ENCODE results near the gene CARMIL1.

The CARMIL1 gene

GRCh38 chr6:25387911-25388310, 108.7 kb downstream of the CARMIL1 start:
- no peak for TF ChIP-seq POLR2A (IDR thresholded peaks at IDR 0.05; ENCODE audit: low read depth, low read length)
- no peak for TF ChIP-seq SPI1 (IDR thresholded peaks at IDR 0.05; ENCODE audit: low read depth, low read length)
- TF ChIP-seq POLR2AphosphoS5 (IDR thresholded peaks at IDR 0.05; ENCODE audit: low read depth, low read length) = no peak
- DNase-seq (ENCODE audit: insufficient read length, low spot score) (no peak), FAIRE-seq (peak; percentile 9)

DNA sequence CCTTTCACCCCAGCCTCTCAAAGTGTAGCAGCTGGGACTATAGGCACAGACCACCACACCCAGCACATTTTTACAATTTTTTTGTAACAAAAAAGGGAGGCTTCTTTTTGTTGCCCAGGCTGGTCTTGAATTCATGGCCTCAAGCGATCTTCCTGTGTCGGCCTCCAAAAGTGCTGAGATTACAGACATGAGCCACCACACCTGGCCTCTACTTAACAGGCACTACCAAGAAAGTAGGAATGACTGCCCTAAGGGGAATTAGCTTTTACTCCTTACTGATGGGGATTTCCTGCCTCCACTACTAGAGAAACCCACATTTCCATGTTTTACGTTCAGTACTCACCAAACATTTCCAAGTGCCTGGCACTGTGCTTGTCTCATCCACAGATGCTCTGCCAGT, 109.6 kb downstream of the CARMIL1 start:
- no peak for DNase-seq (ENCODE audit: insufficient read length, low spot score)
- no peak for FAIRE-seq

GRCh38 chr6:25389471-25389870, 110.3 kb downstream of the CARMIL1 start:
- no peak for DNase-seq (ENCODE audit: insufficient read length, low spot score)
- TF ChIP-seq TAF1 (IDR thresholded peaks at IDR 0.05; ENCODE audit: low read depth, low read length) (no peak), POLR2A (IDR thresholded peaks at IDR 0.05; ENCODE audit: low read depth, low read length) (no peak), POLR2AphosphoS5 (IDR thresholded peaks at IDR 0.05; ENCODE audit: low read depth, low read length) (no peak), PAX5 (IDR thresholded peaks at IDR 0.05; ENCODE audit: insufficient read depth, low read length, severe bottlenecking) (no peak), POU2F2 (IDR thresholded peaks at IDR 0.05; ENCODE audit: low read depth, low read length) (no peak), SPI1 (IDR thresholded peaks at IDR 0.05; ENCODE audit: low read depth, low read length) (no peak)
- no peak for FAIRE-seq

More for the DNA sequence above, 109.6 kb downstream of the CARMIL1 start:
- TF ChIP-seq TAF1 (IDR thresholded peaks at IDR 0.05; ENCODE audit: low read depth, low read length) = no peak
- TF ChIP-seq PAX5 (IDR thresholded peaks at IDR 0.05; ENCODE audit: insufficient read depth, low read length, severe bottlenecking) = no peak
- TF ChIP-seq POU2F2 (IDR thresholded peaks at IDR 0.05; ENCODE audit: low read depth, low read length) = no peak
- no peak for TF ChIP-seq POLR2A (IDR thresholded peaks at IDR 0.05; ENCODE audit: low read depth, low read length)
- TF ChIP-seq POLR2AphosphoS5 (IDR thresholded peaks at IDR 0.05; ENCODE audit: low read depth, low read length) = no peak
- TF ChIP-seq SPI1 (IDR thresholded peaks at IDR 0.05; ENCODE audit: low read depth, low read length) = no peak

DNA sequence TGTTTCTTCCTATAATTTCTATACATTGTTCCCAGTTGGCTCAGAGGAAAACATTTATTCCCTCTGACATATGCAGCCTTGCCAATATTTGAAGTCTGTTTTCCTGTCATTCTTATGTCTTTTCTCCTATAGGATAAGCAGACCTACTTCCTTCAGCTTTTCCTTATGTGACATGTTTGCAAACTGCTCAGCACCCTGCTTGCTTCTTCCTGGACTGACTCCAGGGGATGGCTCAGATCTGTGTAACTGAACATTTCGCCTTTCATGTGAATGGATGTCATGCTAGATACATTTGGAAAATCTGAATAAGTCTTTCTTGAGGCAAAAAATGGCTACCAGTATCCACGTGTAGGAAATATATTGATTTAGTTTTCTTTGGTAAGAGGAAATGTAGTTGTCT, 113.2 kb downstream of the CARMIL1 start:
- TF ChIP-seq POU2F2 (IDR thresholded peaks at IDR 0.05; ENCODE audit: low read depth, low read length) = no peak
- no peak for TF ChIP-seq SPI1 (IDR thresholded peaks at IDR 0.05; ENCODE audit: low read depth, low read length)
- TF ChIP-seq PAX5 (IDR thresholded peaks at IDR 0.05; ENCODE audit: insufficient read depth, low read length, severe bottlenecking) = no peak
- no peak for TF ChIP-seq POLR2A (IDR thresholded peaks at IDR 0.05; ENCODE audit: low read depth, low read length)
- TF ChIP-seq TAF1 (IDR thresholded peaks at IDR 0.05; ENCODE audit: low read depth, low read length) = no peak
- no peak for TF ChIP-seq POLR2AphosphoS5 (IDR thresholded peaks at IDR 0.05; ENCODE audit: low read depth, low read length)
- DNase-seq (ENCODE audit: insufficient read length, low spot score) (no peak), FAIRE-seq (no peak)

GRCh38 chr6:25395731-25396130, 116.6 kb downstream of the CARMIL1 start:
- FAIRE-seq = no peak
- TF ChIP-seq POLR2A (IDR thresholded peaks at IDR 0.05; ENCODE audit: low read depth, low read length) = no peak
- TF ChIP-seq POU2F2 (IDR thresholded peaks at IDR 0.05; ENCODE audit: low read depth, low read length) = no peak
- no peak for TF ChIP-seq PAX5 (IDR thresholded peaks at IDR 0.05; ENCODE audit: insufficient read depth, low read length, severe bottlenecking)
- no peak for TF ChIP-seq POLR2AphosphoS5 (IDR thresholded peaks at IDR 0.05; ENCODE audit: low read depth, low read length)
- TF ChIP-seq SPI1 (IDR thresholded peaks at IDR 0.05; ENCODE audit: low read depth, low read length) = no peak
- TF ChIP-seq TAF1 (IDR thresholded peaks at IDR 0.05; ENCODE audit: low read depth, low read length) = no peak
- no peak for DNase-seq (ENCODE audit: insufficient read length, low spot score)

- FAIRE-seq = no peak
- TF ChIP-seq SPI1 (IDR thresholded peaks at IDR 0.05; ENCODE audit: low read depth, low read length) (no peak), POLR2A (IDR thresholded peaks at IDR 0.05; ENCODE audit: low read depth, low read length) (no peak), TAF1 (IDR thresholded peaks at IDR 0.05; ENCODE audit: low read depth, low read length) (no peak), PAX5 (IDR thresholded peaks at IDR 0.05; ENCODE audit: insufficient read depth, low read length, severe bottlenecking) (no peak), POLR2AphosphoS5 (IDR thresholded peaks at IDR 0.05; ENCODE audit: low read depth, low read length) (no peak)
- DNase-seq (ENCODE audit: insufficient read length, low spot score) = no peak
These were observed 118.2 kb downstream of the CARMIL1 start for GRCh38 chr6:25397406-25397805.

DNA sequence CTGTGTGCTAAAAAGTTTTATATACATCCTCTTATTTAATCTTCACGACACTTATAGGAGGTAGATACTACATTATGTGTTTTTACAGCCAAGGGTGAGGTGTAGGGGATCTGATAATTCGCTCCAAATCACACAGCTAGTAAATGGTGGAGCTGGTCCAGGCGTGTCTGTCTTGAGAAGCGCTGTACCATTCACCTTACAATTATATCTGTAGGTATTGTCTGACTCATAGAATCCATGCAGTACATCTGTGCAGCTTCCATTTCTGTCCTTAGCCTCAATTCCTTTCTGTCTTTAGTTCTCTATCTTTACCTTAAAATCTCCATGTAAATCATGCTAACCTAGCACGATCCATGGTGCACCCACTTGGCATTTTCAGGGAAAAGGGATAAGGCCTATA, 120.7 kb downstream of the CARMIL1 start:
- FAIRE-seq (no peak), DNase-seq (ENCODE audit: insufficient read length, low spot score) (no peak)
- no peak for TF ChIP-seq POLR2A (IDR thresholded peaks at IDR 0.05; ENCODE audit: low read depth, low read length)
- TF ChIP-seq PAX5 (IDR thresholded peaks at IDR 0.05; ENCODE audit: insufficient read depth, low read length, severe bottlenecking) = no peak
- TF ChIP-seq SPI1 (IDR thresholded peaks at IDR 0.05; ENCODE audit: low read depth, low read length) = no peak
- no peak for TF ChIP-seq TAF1 (IDR thresholded peaks at IDR 0.05; ENCODE audit: low read depth, low read length)
- TF ChIP-seq POU2F2 (IDR thresholded peaks at IDR 0.05; ENCODE audit: low read depth, low read length) = no peak
- no peak for TF ChIP-seq POLR2AphosphoS5 (IDR thresholded peaks at IDR 0.05; ENCODE audit: low read depth, low read length)

GRCh38 chr6:25401711-25402110, 122.5 kb downstream of the CARMIL1 start:
- TF ChIP-seq PAX5 (IDR thresholded peaks at IDR 0.05; ENCODE audit: insufficient read depth, low read length, severe bottlenecking) (no peak), POLR2AphosphoS5 (IDR thresholded peaks at IDR 0.05; ENCODE audit: low read depth, low read length) (no peak), SPI1 (IDR thresholded peaks at IDR 0.05; ENCODE audit: low read depth, low read length) (no peak), POLR2A (IDR thresholded peaks at IDR 0.05; ENCODE audit: low read depth, low read length) (no peak), POU2F2 (IDR thresholded peaks at IDR 0.05; ENCODE audit: low read depth, low read length) (no peak), TAF1 (IDR thresholded peaks at IDR 0.05; ENCODE audit: low read depth, low read length) (no peak)
- DNase-seq (ENCODE audit: insufficient read length, low spot score) (no peak), FAIRE-seq (no peak)

DNA sequence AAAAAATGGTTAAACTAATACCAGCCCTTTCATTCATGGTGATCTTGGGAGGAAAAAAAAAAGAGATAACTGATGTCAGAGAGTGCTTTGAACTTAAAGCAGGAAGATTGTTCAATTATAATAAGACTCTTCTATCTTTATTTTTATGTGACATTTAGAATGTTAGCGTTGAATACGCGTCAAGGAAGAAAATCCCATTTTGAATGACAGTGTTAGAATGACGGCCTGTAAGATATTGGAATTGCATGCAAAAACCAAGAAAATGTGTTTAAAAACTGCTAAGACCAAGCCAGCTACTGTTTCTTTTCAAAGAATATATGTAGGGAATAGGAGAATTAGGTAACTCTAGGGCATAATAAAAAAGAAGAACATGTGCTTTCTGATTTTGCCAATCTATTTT, 123.0 kb downstream of the CARMIL1 start:
- FAIRE-seq (no peak), DNase-seq (ENCODE audit: insufficient read length, low spot score) (no peak)
- TF ChIP-seq SPI1 (IDR thresholded peaks at IDR 0.05; ENCODE audit: low read depth, low read length) (no peak), PAX5 (IDR thresholded peaks at IDR 0.05; ENCODE audit: insufficient read depth, low read length, severe bottlenecking) (no peak), POLR2AphosphoS5 (IDR thresholded peaks at IDR 0.05; ENCODE audit: low read depth, low read length) (no peak), TAF1 (IDR thresholded peaks at IDR 0.05; ENCODE audit: low read depth, low read length) (no peak), POLR2A (IDR thresholded peaks at IDR 0.05; ENCODE audit: low read depth, low read length) (no peak), POU2F2 (IDR thresholded peaks at IDR 0.05; ENCODE audit: low read depth, low read length) (no peak)

DNA sequence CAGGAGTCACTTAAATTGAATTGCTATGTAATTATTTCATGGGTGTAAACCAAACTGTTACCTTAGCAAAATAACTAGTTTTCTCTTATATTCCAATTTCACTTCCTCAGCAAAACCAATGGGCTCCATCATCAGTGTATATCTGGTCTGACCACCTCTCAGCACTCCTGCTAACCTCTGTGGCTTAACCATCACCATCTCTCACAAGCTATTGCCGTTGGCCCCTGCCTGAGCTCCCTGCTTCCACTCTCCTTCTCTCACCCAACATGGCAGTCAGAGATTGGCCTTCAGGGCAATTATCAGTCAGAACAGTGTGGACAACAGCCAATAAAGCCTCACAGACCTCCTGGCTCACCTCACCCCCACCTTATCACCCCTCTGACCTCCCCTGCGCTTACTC, 124.0 kb downstream of the CARMIL1 start:
- FAIRE-seq (no peak), DNase-seq (ENCODE audit: insufficient read length, low spot score) (no peak)
- TF ChIP-seq POLR2A (IDR thresholded peaks at IDR 0.05; ENCODE audit: low read depth, low read length) (no peak), POLR2AphosphoS5 (IDR thresholded peaks at IDR 0.05; ENCODE audit: low read depth, low read length) (no peak), SPI1 (IDR thresholded peaks at IDR 0.05; ENCODE audit: low read depth, low read length) (no peak), PAX5 (IDR thresholded peaks at IDR 0.05; ENCODE audit: insufficient read depth, low read length, severe bottlenecking) (no peak), POU2F2 (IDR thresholded peaks at IDR 0.05; ENCODE audit: low read depth, low read length) (no peak), TAF1 (IDR thresholded peaks at IDR 0.05; ENCODE audit: low read depth, low read length) (no peak)
